AG09319 (cell line): Measurements from ENCODE around the gene SGK1.

Experiments
- DNase-seq: peaks from one replicate; pipeline ENCODE4 v3.0.0-alpha.2; 2010; ENCODE audit warnings: low read depth; ENCODE audit errors: extremely low read depth
- CTCF ChIP-seq: IDR thresholded peaks from 2 replicates; pipeline ENCODE4 v1.5.1; 2011; ENCODE audit warnings: low read depth, mild to moderate bottlenecking, inconsistent platforms, low read length, moderate library complexity

The SGK1 gene

GRCh38 chr6:134169871-134170486, 147.9 kb downstream of the SGK1 start:
- DNase-seq = no peak

DNA sequence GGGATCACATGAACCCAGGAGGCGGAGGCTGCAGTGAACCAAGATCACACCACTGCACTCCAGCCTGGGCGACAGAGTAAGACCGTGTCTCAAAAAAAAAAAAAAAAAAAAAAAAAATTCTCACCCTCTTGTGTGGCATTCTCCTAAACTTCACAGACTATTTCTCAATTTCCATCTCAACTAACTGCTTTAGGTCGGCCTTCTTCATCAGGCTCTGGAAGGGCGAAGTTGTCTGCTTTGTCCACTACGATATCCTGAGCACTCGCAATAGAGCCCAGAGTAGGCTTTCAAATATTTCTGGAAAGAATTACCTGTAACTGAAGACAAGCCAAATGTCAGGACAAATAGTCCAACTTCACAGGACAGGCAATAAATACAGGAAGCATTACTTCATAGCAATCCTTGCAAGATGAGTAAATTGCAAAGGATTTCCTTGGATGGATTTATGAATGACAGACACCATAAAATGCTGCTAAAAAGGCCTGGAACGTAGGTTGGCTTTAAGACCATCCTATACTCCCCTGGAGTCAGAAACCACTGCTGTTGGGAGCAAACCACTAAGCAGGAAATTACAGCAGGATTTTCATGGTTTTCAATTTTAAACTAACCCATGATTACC, 149.2 kb downstream of the SGK1 start:
- no peak for DNase-seq
- no peak for TF ChIP-seq CTCF

More at GRCh38 chr6:134169871-134170486, 147.9 kb downstream of the SGK1 start:
- no peak for TF ChIP-seq CTCF

DNA sequence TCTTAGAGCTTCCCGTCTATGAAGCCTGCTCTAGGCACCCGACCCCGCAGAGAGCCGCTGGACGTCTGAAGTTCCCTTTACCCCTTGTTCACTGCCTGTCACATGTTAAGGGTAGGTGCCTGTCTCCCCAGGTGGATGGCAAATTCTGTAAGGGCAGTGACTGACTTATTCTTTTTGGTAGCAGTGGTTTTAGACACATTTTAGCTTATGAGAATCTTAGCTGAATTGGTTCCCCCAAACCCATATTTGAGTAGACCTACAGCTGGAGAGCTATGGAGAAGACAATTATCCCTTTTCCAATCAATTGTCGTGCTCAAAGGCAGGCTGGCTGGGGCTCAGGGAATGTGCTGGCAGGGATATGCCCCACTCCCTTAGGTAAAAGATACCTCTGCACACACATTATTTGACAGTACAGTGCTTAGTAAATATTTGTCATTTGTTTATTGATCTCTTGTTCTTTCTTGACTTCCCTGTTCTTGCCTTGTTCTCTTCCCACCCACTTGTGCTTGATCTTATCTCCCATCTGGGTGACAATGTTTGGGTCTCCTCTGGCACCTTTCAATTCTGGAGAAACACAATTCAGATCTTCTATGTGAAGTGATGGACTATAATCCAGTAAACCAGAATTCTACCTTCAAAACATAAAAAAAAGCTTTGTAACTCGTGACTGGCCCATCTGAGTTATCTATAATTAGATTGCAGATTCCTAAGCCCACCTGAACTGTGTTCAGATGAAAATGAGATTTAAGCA, 151.2 kb downstream of the SGK1 start:
- TF ChIP-seq CTCF = no peak
- no peak for DNase-seq

GRCh38 chr6:134165561-134166201, 152.2 kb downstream of the SGK1 start:
- TF ChIP-seq CTCF = no peak
- DNase-seq = no peak

- no peak for TF ChIP-seq CTCF
- no peak for DNase-seq
Measured at GRCh38 chr6:134164300-134164699, 153.6 kb downstream of the SGK1 start.

DNA sequence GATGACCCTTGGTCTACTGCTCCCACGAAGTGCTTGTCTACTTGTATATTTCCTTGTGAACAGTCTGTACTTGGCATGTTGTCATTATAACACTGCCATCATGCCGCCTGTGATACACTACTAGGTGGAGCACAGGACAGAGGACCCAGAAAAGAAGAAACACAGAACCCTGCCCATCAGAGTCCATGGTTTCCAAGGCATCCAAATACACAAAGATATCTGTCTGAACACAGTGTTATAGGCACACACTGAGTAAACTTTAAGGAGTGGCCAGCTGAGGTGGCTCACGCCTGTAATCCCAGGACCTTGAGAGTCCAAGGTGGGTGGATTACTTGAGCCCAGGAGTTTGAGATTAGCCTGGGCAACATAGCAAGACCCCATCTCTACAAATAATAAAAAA, 155.0 kb downstream of the SGK1 start:
- DNase-seq = no peak
- no peak for TF ChIP-seq CTCF

- no peak for TF ChIP-seq CTCF
- no peak for DNase-seq
Measured at GRCh38 chr6:134161041-134161440, 156.9 kb downstream of the SGK1 start.
